Activated CD8-positive, alpha-beta memory T cell treated with anti-CD3 and anti-CD28 coated beads for 4 hours (primary cell): ENCODE results near the gene IMMP2L.
"Not testable (repeated sequence)": the region's sequence is repeated elsewhere in the genome, so short reads cannot be mapped to it uniquely, and the experiment has no call there.

Experiments
- DNase-seq, 2 donors: peaks; one replicate each; pipeline ENCODE4 v3.0.0-alpha.2; 2020; ENCODE audit warnings: low read depth in 2 of 2

Gene IMMP2L

DNA sequence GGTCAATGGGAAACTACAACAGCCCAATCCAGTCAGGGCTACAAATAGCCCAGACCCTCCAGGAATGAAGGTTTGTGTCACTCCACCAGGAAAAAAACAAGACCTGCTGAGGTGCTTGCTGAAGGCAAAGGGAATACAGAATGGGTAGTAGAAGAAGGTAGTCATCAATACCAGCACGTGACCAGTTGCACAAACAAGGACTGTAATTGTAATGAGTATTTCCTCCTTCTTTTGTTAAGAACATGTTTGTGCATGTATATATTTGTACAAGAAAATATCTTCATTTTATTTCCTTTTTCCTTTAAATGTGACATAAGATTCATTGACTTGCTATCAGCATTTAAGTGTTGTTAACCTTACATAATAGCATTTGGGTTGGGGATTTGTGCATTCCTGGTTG lies 229.3 kb downstream of the IMMP2L start:
- no peak for DNase-seq

DNA sequence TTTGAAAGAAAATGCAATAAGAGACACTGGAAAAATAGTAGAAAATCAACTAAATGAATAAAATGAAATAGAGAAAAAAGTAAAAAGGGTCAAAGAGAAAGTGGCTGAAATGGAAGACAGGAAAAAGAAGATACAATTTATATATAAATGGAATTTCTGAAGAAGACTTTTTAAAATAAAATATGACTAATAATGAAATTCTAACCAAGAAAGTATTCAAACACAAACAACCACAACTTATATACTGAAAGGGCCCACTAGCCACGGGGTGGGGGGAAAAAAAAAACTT lies 232.1 kb downstream of the IMMP2L start:
- DNase-seq = no peak

DNA sequence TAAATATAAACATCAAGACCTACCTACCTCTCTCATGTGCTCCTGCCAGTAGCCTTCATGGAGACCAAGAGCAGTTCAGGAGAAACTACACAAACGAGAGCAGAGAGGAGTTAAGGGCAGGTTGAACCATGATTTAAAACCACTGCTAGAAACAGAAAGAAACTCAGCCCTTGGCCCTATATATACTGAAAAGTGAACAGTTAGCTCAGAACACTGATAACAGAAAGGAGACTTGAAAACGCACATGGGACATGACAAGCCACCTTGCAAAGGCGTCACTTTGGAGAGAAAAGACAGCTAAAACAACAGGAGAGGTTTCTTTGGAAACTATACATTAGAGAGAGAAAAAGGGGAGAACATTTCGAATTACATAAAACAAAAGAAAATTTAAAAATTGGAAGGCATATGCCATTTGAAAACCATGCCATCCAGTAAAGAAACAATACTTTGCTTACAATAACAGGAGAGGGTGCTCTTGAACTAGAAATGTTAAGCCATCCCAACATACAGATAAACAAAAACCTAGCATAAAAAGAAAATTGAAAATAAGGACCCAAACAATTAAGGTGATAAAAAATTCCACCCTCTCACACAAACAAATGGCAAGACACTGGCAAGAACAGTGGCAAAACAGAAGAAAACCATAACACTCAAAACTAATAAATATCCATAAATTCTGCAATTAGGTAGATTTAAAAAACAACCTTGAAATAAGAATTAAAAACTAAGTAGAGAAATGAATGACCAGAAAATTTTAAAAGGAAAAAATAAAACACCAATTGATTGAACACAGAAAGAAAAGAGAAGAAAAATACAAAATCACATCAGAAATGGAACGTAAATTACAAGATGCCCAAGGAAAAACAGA lies 232.7 kb downstream of the IMMP2L start:
- no peak for DNase-seq

DNA sequence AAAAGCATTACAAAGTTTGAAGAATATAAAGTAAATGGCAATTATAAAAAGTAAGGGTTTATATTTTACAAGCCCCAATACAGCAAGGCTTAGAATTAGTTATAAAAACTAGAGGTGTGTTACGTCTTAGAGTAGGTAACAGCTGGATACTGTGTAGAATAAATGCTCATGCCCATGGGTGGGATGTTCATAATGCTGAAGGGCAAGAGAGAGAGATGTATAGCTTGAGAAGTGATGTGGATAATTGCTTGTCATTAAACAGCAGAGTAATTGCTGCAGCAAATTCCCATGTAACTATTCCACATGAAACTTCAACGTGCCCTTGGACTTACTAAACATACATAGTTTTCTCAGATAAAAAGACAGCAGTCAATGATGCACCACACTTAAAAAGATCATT lies 233.8 kb downstream of the IMMP2L start:
- no peak for DNase-seq

DNA sequence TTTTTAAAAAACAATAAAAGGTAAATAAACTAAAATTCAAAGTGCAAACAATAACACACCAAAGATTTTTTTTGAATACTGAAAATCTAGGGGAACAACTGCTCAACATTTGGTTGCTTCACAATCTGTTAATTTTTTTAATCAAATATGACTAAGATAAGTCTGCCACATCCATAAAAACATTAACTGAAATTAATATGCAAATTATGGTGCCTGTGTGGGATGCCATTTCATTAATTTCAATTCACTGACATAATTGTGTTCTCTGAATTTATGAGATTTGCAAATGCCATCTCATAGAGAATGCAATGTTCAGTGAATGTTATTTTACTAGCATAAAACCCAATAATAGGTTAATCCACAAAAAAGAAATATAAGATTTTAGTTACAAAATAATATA lies 237.5 kb downstream of the IMMP2L start:
- no peak for DNase-seq

DNA sequence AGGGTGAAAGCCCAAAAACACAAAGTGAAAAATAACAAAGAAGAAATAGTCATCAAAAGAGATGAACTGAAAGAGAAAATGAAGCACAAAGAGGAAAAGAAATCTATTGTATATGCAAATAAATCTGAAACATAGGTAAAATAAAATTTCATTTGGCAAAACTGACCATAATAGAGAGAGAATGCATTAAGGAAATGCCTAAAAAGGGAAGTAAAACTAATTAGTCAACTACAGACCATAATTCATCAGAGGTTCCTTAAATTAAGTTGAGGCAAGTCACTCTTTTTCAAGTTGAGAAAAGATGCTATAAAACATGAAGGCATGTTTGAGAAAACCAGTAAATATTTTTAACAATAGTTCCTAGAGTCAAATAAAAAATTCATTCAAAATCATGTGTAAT lies 238.1 kb downstream of the IMMP2L start:
- no peak for DNase-seq

DNA sequence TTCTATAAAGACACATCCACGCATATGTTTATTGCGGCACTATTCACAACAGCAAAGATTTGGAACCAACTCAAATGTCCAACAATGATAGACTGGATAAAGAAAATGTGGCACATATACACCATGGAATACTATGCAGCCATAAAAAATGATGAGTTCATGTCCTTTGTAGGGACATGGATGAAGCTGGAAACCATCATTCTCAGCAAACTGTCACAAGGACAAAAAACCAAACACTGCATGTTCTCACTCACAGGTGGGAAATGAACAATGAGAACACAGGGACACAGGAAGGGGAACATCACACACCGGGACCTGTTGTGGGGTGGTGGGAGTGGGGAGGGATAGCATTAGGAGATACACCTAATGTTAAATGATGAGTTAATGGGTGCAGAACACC lies 238.6 kb downstream of the IMMP2L start:
- DNase-seq = not testable (repeated sequence)

DNA sequence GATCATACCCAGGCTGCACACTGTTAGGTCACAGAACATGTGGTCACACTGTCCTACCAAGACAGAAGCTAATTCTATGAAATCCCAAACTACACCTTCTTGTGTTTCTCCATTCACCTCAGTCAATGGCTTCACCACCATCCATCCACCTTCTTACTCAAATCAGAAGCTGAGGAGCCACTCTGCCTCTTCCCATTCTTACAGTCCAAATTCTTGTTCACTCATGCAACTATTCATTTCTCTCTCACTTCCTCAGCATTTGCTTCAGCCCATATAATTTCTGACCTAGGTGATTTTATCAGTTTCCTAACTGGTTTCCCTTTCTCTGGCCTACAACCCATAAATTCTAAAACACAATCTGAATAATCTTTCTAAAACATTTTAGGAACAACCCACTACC lies 242.2 kb downstream of the IMMP2L start:
- no peak for DNase-seq

DNA sequence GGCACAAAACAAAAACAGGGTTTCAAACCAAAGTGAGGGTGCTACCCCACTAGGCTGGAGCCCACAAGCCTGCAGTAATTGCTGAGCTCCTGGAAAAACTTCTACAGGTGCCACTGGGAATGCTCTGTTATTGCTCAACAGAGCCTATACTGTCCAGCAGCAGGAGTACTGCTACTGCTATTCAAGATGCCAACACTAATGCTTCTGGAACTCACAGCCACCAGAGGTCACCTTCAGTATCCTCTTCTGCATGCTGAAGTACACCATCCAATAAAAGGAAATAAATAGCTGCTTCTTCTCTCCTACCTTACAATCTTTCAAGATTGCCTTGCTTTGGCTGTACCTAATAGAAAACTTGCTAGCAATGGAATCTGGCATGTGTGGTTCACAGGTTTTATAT lies 249.3 kb downstream of the IMMP2L start:
- DNase-seq = no peak

DNA sequence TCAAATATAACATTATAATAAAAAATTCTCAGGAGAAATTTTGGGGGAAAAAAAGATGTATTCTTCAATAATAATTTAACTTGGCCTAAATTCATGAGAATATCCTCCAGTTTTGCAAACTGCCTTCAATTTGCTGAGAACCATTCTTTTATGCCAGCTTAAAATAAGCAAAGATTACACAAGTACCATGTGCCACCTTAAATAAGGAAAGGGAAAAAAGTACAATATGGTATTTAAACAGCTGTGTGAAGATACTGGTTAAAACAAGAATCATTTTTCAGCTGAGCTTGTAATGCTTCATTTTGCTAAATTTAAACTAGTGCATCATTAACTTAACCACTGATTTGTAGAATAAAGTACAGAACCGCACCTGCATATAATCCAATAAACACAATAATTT lies 253.6 kb downstream of the IMMP2L start:
- no peak for DNase-seq

DNA sequence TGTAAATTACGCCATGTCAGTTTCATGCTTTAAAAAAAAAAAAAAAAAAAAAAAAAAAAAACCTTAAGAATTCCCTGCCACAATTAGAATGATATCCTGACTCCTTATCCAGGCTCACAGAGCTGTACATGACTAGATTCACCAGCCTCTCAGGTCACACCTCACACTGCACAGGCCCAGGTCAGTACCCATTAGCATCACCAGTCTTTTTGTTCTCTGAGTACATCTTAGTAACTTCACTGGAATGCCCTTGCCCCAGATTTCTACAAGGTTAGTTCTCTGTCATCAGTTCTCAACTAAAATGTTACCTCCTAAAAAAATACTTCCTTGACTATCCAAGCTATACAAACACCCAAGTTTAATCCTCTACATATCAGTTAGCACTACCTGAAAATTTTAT lies 260.4 kb downstream of the IMMP2L start:
- no peak for DNase-seq

DNA sequence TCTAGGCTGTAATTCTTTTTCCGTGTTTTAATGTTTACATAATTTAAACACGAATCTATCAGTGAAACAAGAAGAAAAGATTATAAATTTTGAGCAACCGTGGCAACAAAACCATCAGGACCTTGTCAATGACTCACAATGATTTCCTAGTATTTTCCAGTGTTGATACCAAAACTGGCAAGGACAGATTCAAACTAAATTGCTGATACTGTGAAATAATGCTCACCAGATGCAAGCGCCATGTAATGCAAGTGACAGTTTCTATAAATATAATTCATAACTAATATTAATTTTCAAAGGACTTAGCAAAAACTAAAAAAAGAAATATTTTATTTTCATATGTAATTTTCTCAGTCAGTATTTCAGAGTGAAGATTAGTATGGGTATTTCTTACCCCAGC lies 267.8 kb downstream of the IMMP2L start:
- no peak for DNase-seq

DNA sequence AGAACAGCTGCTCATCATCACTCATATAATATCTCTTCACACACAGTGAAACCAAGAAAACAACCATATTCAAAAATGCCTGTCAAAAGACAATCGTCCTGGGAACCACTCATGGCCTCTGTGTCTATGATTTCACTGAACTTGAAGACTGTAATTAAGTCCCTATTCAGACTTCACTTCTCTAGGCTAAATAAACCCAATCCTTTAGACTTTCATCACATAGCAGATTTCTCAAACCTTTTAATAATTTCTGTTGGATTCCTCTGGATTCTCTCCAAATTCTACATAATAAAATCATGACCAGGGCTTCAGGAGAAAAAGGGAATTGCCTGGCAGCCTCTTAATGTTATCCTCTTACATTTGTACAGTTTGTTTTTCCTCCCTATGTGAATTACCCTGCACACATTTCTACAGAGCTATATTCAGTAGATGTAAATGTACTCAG lies 270.2 kb downstream of the IMMP2L start:
- no peak for DNase-seq

DNA sequence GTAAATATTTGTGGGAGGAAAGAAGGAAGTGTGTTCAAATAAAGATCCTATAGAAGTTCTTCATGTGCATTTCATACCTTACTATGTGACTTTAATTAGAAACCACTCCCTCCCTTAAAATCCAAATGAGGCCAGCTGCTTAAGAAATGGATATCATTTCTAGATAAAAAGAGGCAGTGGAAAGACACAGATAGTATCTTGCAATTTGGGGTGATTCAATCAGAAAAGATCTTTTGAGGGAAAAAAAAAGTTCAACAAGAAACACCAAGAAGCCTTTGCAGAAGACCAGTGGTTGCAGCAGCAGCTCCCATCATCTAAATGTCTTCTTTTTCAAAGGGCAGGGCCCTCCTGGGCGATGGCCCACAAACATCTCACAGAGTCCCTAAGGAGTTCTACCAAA lies 271.3 kb downstream of the IMMP2L start:
- no peak for DNase-seq

DNA sequence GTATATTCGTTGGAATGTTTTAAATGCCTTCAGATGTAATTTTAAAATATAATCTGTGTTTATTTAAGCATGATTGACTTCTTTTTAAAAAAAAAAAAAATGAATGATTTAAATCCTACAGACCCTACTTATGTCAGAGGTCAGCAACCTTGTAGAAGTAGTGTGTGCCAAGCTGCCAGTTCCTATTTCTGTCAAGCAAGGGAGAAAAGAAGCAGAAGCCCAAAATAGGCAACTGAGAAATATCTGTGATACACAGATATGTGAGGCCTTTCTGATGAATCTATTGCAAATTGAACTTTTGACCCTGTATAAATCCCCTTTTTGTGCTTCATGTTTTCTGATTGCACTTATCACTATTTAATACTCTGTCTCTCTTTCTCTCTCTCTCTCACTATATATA lies 271.9 kb downstream of the IMMP2L start:
- no peak for DNase-seq

DNA sequence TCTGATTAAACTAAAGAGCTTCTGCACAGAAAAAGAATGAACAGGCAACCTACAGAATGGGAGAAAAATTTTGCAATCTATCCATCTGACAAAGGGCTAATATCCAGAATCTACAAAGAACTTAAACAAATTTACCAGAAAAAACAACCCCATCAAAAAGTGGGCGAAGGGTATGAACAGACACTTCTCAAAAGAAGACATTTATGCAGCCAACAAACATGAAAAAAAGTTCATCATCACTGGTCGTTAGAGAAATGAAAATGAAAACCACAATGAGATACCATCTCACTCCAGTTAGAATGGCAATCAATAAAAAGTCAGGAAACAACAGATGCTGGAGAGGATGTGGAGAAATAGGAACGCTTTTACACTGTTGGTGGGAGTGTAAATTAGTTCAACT lies 273.9 kb downstream of the IMMP2L start:
- not testable (repeated sequence) for DNase-seq

DNA sequence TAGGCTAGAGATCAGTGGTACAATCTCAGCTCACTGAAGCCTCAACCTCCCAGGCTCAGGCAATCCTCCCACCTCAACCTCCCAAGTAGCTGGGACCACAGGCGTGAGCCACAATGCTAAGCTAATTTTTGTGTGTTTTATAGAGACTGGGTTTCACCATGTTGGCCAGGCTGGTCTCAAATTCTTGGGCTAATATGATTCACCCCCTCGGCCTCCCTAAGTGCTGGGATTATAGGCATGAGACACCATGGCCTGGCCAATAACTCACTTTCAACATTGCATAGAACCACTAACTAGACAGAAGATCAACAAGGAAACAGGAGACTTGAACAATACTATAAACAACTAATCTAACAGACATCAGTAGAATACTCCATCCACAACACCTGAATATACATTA lies 279.7 kb downstream of the IMMP2L start:
- DNase-seq = no peak

DNA sequence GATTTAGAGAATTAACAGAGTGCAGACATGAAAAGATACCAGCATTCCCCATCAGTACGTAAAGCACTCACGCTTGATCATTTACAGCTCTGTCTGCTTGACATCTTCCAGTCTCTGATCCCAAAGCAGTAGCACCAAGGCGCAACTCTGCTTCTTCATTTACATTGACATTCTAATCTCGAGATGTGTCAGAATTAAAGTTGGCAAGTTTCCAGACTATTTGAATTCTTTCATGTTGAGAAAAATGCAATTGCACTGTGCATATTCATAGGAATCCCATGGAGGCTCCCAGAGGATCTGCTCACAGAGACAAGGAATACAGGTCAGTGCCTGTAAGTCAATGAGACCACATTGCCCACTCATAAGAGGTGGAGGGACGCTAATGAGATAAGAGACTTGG lies 287.4 kb downstream of the IMMP2L start:
- no peak for DNase-seq

DNA sequence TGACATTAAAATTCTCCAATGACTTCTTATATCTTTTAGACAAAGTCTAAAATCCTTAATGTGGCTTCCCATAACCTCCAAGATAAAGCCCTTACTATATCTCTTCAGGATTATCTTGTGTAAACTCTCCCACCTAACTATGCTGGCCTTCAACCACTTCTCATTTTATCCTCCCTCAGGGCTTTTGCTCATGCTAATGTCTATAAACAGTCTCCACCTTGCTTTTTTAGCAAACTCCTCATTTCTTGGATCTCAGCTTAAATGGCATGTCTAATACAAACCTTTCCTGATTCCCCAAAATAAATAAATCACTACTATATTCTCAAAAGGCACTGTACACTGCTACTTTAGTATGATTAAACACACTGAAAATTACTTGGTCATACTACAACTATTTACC lies 290.2 kb downstream of the IMMP2L start:
- DNase-seq = no peak

DNA sequence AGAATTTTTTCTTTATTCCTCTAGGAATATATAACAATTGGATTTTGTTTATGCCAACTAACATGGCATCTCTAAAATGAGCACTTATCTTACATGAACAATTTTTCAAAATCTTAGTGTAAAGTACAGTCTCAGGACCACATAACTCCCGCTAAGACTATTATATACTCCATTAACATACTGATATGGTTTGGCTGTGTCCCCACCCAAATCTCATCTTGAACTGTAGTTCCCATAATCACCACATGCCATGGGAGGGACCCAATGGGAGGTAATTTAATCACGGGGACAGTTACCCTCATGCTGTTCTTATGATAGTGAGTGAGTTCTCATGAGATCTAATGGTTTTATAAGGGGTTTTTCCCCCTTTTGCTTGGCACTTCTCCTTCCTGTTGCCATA lies 291.5 kb downstream of the IMMP2L start:
- not testable (repeated sequence) for DNase-seq

DNA sequence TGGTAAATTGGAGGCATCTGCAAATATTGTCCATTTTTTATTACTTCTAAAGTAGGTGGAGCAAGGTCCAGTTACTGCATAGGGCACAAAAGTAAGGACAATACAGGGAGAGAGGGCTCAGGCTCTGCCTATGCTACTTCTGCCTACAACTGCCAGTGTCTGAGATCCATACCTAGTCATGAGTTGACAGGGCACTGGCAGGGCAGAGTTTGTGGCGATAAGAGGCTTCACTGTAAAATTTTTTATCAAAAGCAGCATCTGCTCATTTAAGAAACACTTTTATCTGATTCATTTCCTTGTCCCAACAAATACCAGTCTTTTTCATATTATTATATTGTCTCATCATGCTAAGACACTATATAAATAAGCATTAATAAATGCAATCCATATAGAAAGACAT lies 293.4 kb downstream of the IMMP2L start:
- DNase-seq = no peak

DNA sequence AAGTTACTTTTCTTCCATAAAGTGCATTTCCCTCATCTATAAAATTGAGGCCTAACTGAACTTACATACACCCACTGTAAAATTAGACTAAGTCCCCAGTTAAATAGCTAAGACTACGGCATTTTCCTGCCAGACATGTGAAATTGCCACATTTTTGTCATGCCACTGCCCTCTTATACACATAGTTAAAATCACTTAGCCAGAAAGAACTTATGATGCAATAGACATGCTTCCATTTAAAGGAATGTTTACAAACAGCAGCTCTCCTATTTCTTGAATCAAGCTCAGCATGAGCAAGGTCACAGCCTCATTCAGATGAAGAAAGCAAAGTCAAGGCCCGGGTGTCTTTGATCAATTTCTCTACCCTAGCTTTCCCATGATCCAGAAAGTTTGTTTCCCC lies 295.7 kb downstream of the IMMP2L start:
- DNase-seq = no peak

DNA sequence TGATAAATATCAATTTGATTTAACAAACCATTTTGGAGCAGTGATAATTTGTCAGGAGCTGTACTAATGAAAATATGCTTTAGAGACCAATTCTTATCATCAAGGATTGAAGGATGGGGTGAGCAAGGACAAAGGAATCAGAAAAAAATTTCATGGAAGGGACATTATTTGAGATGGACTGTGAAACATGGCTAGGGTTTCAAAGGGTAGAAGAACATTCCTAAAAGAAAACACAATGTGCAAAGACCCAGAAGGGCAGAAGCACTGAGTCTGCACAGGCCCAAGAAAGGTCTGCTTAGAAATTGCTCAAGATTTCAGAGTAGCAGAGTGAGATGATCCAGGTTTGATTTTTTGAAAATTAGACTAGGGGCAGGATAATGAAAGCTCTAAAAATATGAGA lies 296.9 kb downstream of the IMMP2L start:
- no peak for DNase-seq

DNA sequence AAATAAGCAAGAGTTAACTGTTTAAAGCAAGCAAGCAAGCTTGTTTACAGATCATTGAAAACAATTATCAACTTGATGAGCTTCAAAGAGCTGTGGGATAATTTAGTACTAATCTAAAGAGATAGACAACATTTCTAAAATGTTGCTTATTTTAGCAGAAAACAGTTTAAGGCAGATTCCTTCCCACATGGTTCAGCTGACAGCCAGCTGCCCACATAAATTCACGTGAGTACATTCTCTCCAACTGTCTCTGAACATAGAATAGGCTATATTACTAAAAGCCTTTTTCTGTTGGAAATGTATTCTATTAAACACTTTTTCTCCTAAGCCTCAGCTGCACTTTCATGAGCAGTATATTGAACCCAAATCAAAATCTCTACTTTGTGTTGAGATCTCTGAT lies 297.3 kb downstream of the IMMP2L start:
- DNase-seq = no peak
